Activated gamma-delta T cell treated with anti-CD3 and anti-CD28 coated beads, Interleukin-2, amount 50 U/mL, for 16 hours (primary cell): ENCODE results near the gene CRADD.
"Not testable (repeated sequence)": the region's sequence is repeated elsewhere in the genome, so short reads cannot be mapped to it uniquely, and the experiment has no call there.

ENCODE experiments used
- DNase-seq: peaks from one replicate; pipeline ENCODE4 v3.0.0-alpha.2; 2020; ENCODE audit warnings: low read depth

CRADD gene

DNA sequence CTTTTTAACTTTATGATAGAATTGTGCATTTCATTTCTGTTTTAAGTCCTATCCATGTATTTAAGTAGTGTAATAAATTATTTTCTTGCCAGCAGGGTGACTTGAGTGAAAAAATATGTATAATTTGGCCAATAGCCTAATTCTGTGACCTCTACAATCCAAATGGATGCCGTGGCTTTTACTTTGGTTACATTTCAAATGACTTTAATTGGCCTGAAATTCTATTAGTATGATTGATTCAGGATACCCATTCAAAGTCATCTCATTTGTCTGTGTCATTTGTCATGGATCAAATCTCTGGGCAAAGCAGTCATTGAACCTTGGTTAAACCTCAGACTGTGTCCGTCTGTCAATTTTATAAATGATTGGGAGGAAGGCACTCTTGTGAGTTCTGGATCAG, 29.6 kb downstream of the CRADD start:
- DNase-seq, result no peak

DNA sequence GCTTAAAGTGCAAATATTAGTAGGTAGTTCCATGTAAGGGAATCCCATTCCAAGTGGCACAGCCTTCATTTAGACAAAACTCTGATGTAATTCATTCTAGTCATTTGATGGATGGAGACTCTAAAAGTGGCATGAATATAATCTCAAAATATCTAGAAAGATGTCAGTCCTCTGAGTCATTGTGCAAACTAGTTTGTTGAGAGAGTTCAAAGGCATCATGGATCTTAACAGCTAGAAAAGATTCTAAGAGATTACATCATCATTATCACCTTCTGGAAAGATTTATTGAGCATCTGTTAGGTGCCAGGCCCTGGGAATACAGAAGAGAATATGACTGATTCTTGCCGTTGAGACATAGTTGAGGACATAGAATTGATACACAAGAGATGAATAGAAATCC, 30.7 kb downstream of the CRADD start:
- DNase-seq, result no peak

- no peak for DNase-seq
These were observed 31.8 kb downstream of the CRADD start for GRCh38 chr12:93708952-93709351.

- no peak for DNase-seq
These were observed 32.2 kb downstream of the CRADD start for GRCh38 chr12:93709386-93709785.

DNA sequence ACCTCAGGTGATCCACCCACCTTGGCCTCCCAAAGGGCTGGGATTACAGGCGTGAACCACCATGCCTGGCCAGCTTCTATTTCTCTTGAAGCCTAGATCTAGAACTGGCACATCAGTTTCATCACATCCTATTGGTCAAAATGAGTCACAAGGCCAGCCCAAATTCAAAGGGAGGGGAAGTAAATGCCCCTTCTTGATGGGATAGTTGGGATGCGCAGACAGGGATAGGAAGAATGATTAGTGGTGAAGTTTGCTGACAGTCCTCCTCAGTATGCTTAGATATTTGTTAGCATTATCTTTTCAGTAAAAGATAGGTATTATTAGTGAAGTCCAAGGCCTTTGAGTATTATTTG, 33.4 kb downstream of the CRADD start:
- DNase-seq, result no peak

DNA sequence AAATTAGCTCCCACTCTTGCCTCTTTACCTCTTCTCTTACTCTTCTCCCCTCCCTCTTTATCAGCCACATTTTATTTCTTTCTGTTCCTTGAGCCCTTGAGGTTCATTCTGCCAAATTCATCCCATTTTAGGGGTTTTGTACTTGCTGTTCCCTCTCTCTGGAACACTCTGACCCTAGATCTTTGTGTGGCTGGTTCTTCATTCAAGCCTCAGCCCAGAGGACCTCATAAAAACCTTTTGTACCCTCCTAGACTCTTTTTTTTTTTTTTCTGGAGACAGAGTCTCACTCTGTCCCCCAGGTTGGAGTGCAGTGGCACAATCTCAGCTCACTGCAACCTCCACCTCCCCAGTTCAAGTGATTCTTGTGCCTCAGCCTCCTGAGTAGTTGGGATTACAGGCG, 34.3 kb downstream of the CRADD start:
- not testable (repeated sequence) for DNase-seq

DNA sequence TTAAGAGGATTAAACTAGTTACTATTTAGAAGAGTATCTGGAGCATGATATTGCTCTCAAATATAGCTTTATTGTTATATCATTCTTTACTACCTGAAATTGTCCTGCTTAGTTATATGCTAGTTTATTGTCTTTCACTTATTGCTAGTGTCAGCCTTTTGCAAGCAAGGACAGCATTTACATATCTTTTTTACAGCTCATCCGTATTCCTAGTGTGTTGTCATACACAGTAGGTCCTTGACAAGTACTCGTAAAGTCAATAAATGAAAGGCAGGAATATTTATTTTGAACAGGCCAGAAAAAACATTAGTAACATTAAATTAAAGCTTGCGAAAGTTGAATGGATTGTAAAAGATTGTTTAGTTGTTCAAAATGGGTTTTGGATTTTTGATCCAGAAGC, 35.0 kb downstream of the CRADD start:
- no peak for DNase-seq

- no peak for DNase-seq
These were observed 35.9 kb downstream of the CRADD start for GRCh38 chr12:93713060-93713459.

DNA sequence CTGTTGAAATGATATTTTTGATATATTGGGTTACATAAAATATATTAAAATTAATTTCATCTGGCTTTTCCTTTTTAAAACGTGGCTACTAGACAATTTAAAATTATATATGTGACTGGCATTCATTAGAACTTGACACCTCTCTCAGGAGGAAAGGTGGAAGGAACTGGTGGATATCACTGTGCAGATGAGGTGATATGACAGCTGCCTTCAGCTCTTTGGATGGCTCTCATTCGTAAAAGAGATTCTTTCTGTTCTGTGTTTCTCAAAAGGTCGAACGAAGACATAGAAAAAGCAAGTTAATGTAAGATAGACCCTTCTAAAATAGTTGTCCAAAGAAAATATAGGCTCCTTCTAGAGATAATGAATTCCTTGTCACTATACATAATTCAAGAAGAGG, 36.6 kb downstream of the CRADD start:
- DNase-seq, result no peak

DNA sequence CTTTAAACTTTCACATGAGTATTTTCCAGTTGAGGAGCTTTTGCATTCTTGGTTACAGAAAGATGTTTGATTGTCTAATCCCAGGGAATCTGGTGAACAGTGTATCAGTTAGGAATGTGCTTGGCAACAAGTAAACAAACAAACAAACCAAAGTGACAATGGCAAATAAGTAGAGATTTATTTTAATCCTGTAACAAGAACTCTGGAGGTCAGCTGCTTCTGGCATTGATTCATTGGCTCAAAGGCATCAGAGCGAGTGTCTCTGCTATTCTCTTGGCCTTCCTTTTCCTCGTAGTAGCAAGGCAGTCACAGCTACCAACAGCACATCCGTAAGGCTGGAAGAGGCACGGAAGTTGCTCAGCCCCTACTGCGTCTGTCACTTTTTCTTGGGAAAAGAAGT, 37.2 kb downstream of the CRADD start:
- no peak for DNase-seq

DNA sequence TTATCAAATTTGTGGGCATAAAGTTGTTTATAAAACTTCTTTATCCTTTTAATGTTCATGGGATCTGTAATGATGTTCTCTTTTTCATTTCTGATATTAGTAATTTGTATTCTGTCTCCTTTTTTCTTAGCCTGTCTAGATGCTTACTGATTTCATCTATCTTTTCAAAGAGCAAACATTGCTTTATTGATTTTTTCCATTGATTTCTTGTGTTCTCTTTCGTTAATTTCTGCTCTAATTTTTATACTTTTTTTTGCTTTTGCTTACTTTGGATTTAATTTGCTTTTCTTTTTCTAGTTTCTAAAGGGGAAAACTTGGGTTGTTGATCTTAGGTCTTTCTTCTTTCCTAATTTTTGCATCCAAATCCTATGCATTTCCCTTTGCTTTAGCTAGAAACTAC, 42.5 kb downstream of the CRADD start:
- no peak for DNase-seq

GRCh38 chr12:93720559-93720958, 43.4 kb downstream of the CRADD start:
- no peak for DNase-seq

DNA sequence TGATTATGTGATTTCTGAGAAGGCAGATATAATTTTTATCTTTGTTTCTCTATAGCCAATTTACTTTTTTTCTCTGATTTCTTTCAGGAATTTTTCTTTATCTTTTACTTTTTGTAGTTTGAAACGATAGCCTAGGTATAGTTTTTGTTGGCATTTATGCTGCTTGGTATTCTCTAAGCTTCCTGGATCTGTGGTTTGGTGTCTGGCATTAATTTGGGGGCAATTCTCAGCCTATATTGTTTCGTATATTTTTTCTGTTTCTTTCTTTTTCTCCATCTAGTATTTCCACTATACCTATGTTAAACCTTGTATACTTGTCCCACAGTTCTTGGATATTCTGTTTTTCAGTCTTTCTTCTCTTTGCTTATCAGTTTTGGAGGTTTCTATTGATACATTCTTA, 45.0 kb downstream of the CRADD start:
- DNase-seq, result no peak

GRCh38 chr12:93722835-93723567, 45.8 kb downstream of the CRADD start:
- no peak for DNase-seq

DNA sequence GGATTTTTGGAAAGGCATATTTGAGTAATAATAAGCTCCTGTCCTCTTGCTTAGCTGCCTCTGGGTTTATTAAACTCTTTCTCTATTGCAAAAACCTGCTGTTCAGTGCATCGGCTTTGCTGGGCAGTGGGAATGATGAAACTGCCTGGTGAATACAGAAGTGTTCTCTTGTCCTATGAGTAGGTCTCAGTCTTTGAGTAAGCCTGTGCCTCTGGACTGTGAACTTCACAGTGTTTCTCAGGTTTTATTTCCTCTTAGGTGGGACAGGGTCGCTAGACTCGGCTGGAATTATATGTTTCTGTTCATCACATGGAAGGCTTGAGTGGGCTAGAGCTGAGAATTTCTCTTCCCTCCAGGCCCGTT, 46.4 kb downstream of the CRADD start:
- DNase-seq, result no peak

DNA sequence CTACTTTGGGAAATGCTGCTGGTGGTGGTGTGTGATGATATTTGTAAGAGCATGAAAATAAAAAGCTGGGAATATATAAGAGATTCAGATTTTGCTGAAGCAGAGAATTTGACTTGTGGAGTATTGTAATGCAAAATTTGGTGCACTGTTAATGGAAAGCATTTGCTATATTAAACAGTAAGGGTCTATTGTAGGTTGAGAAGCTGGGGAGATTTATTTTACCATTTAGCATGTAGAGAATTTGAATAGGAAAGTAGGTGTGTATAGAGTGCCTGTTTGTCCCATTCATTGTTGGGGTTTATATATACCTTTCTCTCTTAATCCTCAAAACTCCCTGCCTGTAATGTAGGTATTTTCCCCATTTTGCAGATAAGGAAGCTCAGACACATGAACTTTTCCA, 48.4 kb downstream of the CRADD start:
- DNase-seq, result no peak

- no peak for DNase-seq
These were observed 50.1 kb downstream of the CRADD start for GRCh38 chr12:93727195-93727811.

DNA sequence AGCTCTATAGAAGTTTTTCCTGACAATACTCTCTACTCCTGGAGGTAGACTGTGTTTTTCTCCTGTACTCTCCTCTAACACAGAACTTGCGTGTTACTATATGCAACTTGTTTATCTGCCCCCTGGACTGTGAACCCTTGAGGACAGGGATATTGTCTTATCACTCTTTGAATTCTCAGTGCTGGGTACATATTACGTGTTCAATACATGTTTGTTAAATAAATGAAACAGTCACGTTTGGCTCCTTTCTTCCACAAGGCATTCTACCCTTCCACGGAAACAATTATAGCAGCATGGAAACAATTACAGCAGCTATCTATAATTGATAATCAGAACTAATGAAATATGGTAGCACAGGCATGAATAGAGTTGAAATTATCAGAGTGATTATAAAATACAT, 50.7 kb downstream of the CRADD start:
- DNase-seq, result no peak

DNA sequence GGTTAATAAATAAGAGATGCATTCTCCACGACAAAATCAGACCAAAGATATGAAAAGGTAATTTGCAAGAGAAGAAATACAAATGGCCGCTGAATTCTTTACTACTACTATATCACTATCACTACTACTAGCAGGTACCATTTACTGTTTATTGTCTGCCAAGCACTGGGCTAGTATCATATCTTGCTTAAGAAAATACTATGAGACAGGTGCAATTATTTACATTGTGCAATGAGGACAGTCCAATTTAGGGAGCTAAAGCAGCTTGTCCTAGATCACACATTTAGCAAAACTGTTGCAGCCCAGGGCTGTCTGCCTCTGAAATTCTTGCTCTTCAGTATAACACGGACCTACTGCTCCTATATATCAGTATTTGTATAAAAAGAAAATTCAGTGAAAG, 52.8 kb downstream of the CRADD start:
- DNase-seq, result no peak

DNA sequence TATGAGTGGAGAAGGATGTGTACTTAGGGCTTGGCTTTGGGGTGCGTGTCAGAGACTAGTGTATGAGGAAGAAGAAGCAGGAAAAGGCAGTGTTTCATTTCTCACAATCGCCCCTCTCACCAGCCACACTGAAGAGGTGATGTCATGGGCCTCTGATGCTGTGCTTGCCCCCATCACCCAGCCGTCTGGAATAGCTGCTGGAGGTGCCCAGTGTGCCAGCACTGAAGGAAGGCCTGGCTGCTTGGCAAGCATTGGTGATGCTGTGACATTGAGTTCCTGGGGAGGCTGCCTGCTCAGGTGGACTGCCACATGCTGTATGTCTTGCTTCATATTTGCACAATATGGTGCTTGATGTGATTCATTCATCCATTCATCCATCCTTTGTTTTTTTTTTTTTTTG, 56.2 kb downstream of the CRADD start:
- no peak for DNase-seq

GRCh38 chr12:93733928-93734327, 56.8 kb downstream of the CRADD start:
- no peak for DNase-seq

GRCh38 chr12:93734784-93735183, 57.6 kb downstream of the CRADD start:
- DNase-seq, result no peak

- DNase-seq, result no peak
These were observed 59.5 kb downstream of the CRADD start for GRCh38 chr12:93736640-93737178.
